Measurements from ENCODE around the gene MLC1.

The MLC1 gene

GRCh38 chr22:50010676-50011446 is 74.4 kb downstream of the MLC1 start:
- Histone ChIP-seq H3K36me3 (ENCODE audit: control insufficient read depth in 5 of 5, insufficient read depth in 5 of 5, low read length in 5 of 5) (no peaks in the 10 kb centered on the region), H3K9me3 (ENCODE audit: control insufficient read depth in 5 of 5, low read length in 5 of 5) (no peaks in the 10 kb centered on the region), H3K4me3 (ENCODE audit: low read depth in 1 of 5, low read length in 5 of 5) (no peak overlapping the region), H3K9ac (ENCODE audit: low read length in 5 of 5) (no peak overlapping the region), H3K27ac (ENCODE audit: low read depth, low read length) (no peak overlapping the region), H3K4me1 (ENCODE audit: control insufficient read depth in 5 of 5, insufficient read depth in 5 of 5, low read length in 5 of 5) (peaks cover 0 to 8% (median 5%) of the 10 kb centered on the region in 5 donors), H3K27me3 (ENCODE audit: control insufficient read depth in 5 of 5, insufficient read depth in 4 of 5, low read length in 5 of 5) (peaks cover 40 to 56% (median 50%) of the 10 kb centered on the region in 5 donors)

GRCh38 chr22:50009765-50010675 is 75.2 kb downstream of the MLC1 start:
- Histone ChIP-seq H3K9me3 (ENCODE audit: control insufficient read depth in 5 of 5, low read length in 5 of 5) (no peaks in the 10 kb centered on the region), H3K27ac (ENCODE audit: low read depth, low read length) (no peak overlapping the region), H3K4me3 (ENCODE audit: low read depth in 1 of 5, low read length in 5 of 5) (no peak overlapping the region), H3K27me3 (ENCODE audit: control insufficient read depth in 5 of 5, insufficient read depth in 4 of 5, low read length in 5 of 5) (peaks cover 38 to 55% (median 49%) of the 10 kb centered on the region in 5 donors), H3K9ac (ENCODE audit: low read length in 5 of 5) (no peak overlapping the region), H3K4me1 (ENCODE audit: control insufficient read depth in 5 of 5, insufficient read depth in 5 of 5, low read length in 5 of 5) (peaks cover 0 to 7% (median 5%) of the 10 kb centered on the region in 5 donors), H3K36me3 (ENCODE audit: control insufficient read depth in 5 of 5, insufficient read depth in 5 of 5, low read length in 5 of 5) (no peaks in the 10 kb centered on the region)
